GM21619 (cell line): Measurements from ENCODE around the gene LRP3.
"Not testable (repeated sequence)": the region's sequence is repeated elsewhere in the genome, so short reads cannot be mapped to it uniquely, and the experiment has no call there.

Experiments
- ATAC-seq: cut with Tn5 transposase; IDR thresholded peaks from one replicate; pipeline ENCODE4 v1.9.1; 2021; ENCODE audit not compliant: unreplicated experiment

Gene LRP3

DNA sequence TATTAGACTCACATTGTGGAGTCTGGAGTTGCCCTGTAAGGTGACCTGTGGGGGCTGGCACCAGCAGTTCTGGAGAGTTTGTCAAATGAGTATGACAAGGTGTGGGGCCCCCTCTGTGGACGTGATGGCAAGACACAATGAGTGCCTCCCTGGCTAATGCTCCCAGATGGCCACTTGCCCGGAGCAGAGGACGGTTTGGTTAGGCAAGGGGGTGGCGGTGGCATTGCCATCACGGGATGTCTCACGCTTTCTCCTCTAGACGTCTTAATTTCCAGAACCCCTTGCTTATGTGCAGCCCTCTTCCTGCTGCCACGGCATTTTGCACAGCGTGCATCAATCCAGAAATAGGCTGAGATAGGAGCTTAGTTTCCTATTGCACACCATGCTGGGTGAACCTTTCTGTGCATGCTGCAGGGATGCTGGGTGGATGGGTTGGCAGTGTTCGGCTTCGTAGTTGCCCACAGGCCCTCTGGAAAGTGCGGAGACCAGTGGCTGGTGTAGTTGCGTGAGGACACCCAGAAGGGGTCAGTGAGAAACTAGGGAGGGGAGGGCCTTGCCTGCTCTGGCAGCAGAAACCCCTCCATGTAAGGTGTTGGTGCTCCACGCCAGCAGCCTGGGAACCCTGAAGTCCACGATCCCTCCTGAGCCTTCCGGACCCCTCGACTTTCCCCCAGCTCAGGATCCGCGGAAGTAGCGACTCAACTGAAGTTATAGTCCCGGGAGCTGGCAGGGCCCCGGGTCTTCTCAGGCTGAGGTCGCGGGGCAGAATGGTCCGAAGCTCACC lies 18.1 kb upstream of the LRP3 start:
- no peak for ATAC-seq

DNA sequence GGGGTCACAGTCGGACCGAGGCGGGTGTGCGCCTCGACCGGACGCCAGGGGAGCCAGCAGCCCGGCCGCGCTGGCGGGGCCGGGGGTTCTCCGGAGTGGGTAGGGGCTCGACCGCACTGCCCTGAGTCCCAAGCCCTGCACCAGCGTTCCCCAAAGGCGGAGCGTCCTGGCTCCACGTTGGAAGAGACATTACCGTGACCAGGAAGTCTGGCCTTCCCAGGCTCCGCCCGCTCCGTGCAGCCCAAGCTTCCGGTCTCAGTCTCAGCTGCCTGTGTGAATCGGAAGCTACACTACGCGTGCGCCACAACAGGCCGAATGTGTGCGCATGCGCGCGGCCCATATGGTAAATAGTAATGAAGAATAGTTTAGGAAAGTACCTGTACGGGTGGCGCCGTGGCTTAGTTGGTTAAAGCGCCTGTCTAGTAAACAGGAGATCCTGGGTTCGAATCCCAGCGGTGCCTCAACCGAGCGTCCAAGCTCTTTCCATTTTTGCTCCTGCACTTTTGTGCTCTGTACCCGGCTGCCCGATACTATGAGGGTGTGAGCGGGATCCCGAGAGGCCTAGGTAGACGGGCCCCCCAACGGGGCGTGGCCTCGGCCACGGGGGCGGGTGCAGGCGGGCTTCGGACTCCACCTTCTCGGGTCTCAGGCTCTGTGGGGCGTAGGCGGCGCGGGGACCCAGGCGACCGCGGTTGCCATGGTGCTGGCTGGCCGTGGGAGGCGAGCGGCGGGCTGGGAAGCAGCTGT lies 17.3 kb upstream of the LRP3 start:
- ATAC-seq: peak; percentile 76

DNA sequence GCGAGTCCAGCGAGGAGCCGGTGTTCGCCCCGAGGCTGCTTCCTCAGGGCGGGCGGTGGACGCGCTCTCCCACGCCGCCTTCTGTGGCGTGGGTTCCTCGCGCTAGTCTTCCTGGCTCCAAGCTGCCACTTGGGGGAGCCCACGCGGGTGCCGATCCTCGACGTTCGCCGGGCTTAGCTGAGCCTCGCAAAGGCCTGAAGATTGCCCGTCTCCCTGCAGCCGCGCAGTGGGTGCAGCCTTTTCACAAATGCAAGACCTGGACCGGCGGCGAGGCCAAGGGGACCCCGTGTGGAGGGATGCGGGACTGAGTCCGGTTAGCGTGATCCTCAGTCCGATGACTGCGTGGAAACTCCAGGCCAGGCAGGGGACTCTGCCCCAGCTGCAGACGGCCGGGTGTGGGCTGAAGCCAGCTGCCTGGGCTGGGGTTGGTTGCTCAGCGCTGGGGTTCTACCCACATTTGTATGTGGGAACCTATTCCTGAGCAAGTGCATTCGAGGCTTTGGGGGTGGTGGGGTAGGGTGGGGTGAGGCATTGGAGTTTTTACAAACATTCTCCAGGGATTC lies 16.6 kb upstream of the LRP3 start:
- peak; percentile 21 for ATAC-seq

DNA sequence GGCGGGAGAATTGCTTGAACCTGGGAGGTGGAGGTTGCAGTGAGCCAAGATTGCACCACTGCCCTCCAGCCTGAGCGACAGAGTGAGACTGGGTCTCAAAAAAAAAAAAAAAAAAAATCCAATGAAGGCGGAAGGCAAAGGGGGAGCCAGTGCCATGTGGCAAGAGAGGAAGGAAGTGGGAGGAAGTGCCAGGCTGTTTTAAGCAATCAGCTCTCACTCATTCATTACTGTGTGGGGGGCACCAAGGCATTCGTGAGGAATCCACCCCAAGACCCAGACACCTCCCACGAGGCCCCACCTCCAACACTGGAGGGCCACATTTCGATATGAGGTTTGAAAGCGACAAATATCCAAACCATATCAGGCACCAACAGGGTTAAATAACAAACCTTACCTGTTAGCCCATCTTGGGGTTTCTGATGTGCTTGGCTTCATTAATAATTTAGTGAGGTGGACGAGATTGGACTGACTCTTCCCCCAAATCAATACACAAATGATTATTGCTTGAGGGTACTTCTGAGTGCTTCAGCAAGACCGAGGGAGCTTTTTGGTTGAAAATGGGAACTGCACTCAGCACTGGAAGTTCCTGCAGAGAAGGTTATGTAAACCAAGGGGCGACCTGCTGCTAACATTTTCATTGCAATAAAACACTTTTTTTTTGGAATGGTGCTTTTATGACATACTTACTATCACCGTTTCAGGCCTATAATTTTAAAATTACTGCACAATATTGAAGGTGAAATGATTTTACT lies 7.5 kb upstream of the LRP3 start:
- no peak for ATAC-seq

DNA sequence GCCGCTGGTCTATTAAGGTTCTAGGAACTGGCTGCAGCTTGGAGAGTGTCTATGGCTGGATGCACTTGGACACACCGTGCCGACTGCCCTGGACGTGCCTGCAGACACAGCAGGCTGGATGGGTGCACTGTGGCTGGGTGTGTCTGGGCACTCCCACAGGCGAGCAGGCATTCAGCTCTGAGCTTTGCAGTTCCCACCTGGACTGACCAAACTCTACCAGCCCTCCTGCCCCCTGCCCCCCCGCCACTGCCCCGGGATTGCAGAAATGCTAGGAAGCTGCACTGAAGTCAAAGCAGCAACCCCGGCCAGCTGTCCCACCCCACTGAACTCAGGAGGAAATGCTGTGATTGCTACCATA lies 7.0 kb upstream of the LRP3 start:
- ATAC-seq: no peak

DNA sequence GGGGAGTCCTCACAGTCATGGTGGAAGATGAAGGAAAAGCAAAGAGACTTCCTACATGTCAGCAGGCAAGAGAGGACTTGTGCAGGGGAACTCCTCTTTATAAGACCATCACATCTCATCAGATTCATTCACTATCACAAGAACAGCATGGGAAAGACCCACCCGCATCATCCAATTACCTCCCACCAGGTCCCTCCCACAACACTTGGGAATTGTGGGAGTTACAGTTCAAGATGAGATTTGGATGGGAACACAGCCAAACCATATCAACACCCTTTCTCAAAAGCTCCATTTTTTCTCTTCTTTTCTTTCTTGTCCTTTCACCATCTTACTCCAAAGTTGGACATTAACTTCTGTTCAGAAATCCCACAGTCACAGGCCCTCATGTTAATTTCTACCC lies 4.7 kb upstream of the LRP3 start:
- ATAC-seq: no peak

DNA sequence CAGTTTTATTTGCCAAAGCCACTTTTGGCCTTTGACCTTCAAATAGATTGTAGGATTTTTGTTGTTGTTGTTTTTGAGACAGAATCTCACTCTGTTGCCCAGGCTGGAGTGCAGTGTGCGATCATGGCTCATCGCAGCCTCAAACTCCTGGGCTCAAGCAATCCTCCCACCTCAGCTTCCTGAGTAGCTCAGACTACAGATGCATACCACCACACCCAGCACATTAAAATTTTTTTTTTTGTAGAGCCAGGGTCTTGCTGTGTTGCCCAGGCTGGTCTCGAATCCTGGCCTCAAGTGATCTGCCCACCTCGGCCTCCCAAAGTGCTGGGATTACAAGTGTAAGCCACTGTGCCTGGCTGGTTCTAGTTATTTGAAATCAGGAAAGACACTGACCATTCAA lies 3.0 kb upstream of the LRP3 start:
- not testable (repeated sequence) for ATAC-seq

DNA sequence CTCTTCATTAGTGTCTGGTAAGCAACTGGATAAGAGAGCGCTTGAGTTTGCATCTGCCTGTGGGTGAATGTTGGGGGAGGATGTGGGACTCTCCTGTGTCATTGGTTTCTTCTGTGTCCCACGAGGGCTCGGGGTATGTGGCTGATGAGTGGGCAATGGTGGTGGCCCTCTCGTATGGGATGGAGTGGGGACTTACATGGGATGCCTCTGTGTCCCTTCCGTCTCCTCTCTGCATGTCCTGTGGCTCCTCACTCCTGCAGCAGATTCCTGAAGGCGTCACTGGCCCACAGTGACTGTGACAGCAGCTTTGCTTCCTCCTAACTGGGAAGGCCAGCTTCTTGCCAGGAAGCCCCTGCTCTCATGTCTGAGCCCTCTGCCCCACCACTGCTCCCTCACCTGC lies 2.6 kb upstream of the LRP3 start:
- ATAC-seq: no peak

DNA sequence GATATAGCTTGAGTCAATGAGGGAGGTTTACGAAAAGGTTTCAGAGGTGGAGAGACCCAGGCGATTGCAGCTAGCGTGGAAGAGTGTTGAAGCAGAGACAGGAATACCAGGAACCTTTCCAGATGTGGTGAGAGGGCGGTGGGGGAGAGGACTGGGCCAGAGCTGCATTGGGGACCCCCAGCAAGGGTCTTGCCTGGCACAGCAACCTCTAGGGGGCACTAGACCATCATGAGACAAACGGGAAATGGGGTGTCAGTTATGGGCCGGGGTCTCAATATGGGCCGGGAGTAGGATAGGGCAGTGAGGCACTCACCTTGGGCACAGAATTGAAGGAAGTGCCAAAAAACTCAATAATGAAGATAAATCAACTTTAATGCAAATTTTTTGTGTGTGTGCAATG lies 2.1 kb upstream of the LRP3 start:
- no peak for ATAC-seq

DNA sequence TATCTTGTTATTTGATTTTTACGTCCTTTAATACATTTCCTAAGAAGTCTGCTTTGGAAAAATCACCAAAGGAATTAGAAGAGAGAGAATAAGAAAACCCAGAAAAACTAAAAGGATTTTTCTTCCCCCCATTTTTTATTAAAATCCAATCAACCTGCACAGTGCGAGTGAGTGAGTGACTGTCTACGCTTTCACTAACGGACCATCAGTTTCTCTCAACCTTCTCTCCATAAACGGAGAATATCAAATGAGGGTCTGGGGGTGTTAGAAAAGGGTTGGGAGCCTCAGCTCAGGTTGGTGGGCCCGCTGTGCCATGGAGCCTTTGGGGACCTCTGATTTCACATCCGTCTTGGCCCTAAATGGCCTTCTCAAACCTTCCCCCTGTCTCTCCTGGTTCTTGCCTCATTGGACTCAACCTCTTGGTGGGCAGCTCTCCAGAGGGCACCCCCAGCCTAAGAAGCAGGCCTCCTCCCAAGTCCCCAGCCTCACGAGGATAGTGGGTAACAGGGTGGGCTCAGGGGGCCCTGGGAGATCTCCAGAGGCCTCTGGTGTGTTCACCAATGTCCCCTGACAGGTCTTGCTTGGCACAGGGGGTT lies 763 bp upstream of the LRP3 start:
- ATAC-seq: no peak

DNA sequence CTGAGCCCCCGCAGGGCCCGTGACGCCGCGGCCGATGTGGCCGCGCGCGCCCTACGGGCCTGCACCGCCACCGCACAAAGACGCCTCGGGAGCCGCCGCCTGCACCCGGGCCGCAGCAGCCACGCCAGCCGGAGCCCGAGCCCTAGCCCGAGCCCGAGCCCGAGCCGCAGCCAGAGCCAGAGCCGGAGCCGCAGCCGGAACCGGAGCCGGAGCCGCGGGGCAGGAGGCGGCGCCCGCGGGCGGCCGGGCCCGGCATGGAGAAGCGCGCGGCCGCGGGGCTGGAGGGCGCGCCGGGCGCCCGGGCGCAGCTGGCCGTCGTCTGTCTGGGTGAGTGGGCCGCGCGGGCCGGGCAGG lies 379 bp downstream of the LRP3 start:
- ATAC-seq: no peak

DNA sequence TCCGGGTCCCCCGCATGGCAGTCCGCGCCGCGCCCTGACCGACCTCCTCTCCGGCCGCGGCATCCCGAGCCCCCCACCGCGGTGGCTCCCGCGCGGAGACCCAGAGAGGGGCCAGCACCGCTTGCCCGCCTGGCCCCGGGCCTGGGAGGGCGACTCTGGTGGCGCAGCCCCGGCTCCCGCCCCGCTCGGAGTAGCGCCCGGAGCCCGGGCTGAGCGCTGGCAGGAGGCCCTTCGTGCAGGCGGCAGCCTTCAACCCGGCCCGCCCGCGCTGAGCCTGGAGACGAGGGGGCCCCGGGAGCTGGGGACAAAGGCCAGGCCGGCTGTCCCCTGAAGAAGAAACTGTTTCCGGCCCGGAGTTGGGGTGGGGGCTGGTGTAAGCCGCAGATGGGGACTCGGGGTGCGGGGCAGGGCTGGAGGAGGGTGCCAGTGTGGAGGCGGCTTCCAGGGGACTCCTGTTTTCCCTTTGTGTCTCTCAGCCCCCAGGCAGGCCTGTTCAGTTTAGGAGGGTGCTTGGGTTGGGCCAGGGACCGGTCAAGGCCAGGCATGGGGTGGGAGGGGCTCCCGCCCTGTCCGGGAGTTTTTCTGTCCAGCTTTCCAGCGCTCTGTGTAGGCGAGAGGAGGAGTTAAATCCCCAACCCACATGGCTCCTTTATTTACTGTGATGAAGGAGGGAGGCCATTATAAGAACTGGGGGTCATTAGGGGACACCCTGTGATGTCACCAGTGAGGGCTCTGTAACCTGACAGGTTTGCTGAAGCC lies 935 bp downstream of the LRP3 start:
- ATAC-seq: no peak

DNA sequence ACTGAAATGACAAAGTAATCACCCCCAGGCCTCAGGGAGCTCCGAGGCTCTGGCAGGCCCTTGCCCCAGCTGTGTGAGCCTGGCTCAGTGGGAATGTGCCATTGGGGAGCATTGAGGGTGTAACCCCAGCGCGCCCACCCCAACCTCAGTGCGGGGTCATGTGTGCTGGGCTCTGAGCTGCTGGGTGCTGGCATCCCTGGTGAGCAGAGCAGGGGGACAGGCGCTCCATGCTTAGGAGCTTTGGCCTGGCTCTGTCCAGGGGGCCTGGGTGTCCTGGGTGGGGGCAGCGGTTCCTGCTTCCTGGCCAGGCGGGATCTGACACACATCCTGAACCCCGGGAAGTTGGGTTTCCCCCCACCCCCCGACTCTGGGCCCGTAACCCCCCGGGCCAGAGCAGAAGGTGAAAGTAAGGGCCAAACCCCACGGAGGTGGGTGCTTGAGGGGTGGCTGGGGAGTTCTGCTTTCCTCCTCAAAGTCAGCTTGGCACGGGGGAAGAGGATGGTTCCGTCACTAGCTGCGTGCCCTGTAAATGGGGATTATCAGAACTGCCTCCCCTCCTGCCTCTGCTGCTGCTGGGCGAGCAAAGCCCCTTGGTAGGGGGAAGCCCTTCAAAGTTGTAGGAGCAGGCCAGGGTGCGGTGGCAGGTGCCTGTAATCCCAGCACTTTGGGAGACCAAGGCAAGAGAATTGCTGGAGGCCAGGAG lies 1.7 kb downstream of the LRP3 start:
- ATAC-seq: no peak

DNA sequence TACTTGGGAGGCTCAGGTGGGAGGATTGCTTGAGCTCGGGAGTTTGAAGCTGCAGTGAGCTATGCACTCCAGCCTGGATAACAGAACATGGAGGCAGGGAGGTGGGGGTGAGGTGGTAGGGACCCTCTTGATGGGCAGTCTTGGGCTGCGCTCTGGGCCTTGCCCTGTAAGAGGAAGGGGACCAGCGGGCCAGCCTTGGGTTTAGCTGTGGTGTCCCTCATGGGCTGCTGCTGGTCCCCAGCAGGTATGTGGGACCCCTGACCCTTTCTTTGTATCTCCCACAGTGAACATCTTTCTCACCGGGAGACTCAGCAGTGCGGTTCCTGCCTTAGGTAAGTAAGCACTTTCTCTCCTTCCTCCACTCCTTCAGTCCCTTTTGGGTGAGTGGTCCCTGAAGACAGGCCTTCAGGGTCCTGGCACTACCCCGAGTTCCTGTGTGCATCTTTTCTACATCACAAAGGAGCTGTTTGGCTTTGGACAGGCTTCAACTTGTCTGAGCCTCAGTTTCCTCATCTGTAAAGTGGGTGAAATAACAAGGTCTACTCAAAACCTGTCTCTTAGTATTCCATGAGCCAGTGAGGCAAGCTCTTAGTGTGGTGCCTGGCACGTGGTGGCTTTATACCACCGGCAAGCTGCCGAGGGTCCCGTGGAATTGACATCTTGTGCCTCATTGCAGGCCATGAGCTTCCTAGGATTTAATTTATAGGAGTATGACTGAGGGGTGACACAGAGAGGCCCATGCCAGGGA lies 2.5 kb downstream of the LRP3 start:
- no peak for ATAC-seq

DNA sequence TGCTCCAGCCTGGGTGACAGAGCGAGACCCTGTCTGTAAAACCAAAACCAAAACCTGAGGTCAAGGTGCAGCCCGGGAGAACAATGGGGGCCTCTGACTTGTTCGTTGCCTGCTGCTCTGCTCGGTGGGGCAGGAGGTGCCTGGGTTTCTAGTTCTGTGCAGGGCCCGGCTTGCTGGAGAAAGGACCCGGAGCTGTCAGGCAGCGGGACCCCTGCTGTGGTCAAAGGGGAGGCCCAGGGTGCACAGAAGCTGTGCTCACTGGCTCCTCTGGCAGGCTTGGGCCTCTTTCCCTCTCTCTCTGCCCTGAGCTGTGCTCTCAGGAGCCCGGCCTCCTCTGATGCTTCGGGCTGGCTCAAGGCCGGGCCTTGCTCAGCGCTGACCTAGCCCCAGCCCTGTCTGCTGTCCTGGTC lies 3.5 kb downstream of the LRP3 start:
- no peak for ATAC-seq

DNA sequence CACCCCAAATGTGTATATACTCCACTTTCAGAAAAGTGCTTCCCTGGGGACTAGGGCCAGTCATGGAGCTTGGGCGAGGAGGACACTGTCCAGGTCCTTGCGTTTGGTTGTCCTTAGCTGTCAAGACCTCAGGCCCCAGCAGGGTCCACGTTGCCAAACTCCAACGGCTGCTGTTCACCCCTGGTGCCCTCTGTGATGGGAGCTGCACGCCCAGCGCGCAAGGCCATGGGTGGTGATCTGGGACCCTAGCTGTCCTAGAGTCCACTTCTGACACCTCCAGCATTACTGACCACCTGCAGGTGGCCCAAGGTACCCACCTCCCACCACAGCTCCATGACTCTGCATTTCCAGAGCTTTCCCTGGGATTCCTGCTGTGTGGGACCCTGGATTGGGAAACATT lies 4.0 kb downstream of the LRP3 start:
- no peak for ATAC-seq

DNA sequence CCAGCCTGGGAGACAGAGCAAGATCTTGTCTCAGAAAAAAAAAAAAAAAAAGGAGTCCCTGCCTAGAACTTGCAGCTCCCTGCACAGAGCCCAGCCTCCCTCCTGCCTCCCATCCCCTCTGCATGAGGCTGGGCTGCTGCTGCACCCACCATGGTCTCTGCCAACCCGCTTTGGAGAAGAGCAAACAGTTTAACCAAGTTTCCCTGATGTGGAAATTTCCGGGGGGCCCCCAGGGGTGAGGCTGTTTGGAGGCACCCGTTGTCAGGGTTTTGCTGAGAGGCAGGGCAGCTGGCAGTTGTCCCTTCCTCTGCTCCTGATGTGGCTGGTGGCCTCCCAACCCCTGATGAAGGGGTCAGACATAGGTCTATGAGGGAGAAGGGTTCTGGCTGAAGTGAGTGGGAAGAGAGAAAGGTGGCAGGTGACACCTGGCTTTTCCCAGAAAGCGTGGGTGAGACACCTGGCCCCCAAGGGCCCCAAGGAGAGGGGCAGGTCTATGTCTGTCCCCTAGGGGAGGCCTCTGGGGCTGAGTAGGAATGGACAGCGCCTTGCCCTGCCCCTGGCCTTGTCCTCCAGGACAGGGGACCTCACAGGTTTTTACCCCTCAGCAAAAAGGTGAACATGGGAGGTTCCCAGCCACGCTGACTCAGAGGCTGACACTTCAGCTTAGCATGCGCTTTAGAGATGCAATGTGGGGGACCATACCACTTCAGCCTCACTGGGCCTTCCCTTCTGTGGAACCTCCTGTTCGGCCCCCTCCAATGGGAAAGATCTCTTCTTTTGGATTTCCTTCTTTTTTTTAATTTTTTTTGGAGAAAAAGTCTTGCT lies 5.5 kb downstream of the LRP3 start:
- no peak for ATAC-seq

DNA sequence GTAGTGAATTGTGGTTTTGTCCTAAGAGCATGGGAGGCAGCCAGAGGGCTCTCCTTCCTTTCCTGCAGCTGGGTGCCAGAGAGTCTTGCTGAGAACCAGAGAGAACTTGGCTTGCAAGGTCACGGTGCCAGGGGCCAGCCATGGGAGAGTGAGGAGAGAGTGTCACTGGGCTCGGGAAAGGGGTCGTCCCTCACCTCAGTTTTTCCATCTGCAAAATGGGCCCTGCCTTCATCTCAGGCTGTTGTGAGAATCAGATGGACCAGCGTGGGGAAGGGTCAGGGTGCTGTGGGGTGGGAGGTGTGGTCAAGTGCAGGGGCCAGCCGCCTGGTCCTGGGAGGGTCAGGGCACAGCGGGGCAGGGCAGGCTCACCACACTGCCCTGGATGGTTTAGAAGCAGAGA lies 7.3 kb downstream of the LRP3 start:
- no peak for ATAC-seq
